SKM-1 (cell line): Measurements from ENCODE around the gene USP37.

Experiments used
- DNase-seq: peaks from one replicate; lab custom pipeline; 2025; ENCODE audit not compliant: unreplicated experiment; lab: John Stamatoyannopoulos, UW

USP37 gene, protein sequence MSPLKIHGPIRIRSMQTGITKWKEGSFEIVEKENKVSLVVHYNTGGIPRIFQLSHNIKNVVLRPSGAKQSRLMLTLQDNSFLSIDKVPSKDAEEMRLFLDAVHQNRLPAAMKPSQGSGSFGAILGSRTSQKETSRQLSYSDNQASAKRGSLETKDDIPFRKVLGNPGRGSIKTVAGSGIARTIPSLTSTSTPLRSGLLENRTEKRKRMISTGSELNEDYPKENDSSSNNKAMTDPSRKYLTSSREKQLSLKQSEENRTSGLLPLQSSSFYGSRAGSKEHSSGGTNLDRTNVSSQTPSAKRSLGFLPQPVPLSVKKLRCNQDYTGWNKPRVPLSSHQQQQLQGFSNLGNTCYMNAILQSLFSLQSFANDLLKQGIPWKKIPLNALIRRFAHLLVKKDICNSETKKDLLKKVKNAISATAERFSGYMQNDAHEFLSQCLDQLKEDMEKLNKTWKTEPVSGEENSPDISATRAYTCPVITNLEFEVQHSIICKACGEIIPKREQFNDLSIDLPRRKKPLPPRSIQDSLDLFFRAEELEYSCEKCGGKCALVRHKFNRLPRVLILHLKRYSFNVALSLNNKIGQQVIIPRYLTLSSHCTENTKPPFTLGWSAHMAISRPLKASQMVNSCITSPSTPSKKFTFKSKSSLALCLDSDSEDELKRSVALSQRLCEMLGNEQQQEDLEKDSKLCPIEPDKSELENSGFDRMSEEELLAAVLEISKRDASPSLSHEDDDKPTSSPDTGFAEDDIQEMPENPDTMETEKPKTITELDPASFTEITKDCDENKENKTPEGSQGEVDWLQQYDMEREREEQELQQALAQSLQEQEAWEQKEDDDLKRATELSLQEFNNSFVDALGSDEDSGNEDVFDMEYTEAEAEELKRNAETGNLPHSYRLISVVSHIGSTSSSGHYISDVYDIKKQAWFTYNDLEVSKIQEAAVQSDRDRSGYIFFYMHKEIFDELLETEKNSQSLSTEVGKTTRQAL

DNA sequence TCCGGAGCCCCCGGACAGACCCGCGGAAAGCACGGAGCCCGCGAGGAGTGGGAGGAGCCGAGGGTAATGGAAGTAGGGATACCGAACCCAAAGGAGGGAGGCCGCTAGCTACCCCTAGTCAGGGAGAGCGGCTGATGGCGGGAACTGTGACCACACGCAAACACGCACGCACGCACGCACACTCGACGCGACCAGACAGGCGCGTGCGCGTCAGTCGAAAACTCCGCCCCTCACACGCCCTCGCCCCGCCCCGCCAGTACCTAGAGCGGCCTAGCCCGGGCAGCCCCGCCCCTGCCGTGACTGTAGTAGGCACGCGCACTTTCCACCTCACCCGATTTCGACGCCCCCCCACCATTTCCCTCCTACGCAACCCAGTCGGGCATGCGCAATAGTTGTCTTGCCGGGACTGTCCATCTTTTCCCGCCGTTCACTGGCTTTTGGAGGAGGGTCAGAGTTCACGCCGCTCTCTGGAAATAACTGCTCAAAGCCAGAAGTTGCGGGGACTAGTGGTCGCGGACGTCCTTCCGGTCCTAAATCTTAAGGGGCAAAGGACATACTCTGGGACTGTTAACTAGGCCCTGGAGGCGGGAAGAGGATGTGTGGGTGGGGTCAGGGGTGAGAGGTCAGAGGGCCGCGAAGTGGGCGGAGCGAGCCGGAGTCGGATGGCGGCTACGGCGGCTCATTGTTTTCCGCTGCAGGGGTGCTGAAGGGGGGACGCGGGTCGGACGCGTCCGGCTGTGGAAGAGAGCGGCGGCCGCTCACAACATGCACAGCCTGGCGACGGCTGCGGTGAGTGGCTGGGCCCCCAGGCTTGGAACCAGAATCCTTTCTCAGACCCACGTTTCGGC lies at the start of gene USP37, which contains the start of gene CNOT9:
Gene USP37 (minus strand): TSS at position 162 of the 848 bp plus-strand sequence. CDS start 9,698 bp downstream, outside the sequence.
Gene CNOT9 (plus strand): TSS at position 650 of the 848 bp plus-strand sequence. CDS start 116 bp downstream, at position 766.
- peak; percentile 96 for DNase-seq

DNA sequence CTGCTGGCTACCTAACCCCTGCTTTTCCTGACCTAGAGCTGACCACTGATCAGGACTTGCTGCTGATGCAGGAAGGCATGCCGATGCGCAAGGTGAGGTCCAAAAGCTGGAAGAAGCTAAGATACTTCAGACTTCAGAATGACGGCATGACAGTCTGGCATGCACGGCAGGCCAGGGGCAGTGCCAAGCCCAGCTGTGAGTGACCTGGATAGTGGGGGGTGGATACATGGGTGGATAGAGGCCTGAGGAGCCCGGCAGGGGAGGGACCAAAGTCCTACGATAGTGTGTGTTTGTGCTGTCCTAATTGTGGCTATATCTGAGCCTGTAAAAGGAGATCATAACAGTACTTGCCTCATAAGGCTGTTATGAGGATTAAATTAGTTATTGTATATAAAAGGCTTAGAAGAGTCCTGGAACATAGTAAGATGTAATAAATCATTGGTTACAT lies 47.7 kb upstream of the USP37 start:
- DNase-seq = no peak

DNA sequence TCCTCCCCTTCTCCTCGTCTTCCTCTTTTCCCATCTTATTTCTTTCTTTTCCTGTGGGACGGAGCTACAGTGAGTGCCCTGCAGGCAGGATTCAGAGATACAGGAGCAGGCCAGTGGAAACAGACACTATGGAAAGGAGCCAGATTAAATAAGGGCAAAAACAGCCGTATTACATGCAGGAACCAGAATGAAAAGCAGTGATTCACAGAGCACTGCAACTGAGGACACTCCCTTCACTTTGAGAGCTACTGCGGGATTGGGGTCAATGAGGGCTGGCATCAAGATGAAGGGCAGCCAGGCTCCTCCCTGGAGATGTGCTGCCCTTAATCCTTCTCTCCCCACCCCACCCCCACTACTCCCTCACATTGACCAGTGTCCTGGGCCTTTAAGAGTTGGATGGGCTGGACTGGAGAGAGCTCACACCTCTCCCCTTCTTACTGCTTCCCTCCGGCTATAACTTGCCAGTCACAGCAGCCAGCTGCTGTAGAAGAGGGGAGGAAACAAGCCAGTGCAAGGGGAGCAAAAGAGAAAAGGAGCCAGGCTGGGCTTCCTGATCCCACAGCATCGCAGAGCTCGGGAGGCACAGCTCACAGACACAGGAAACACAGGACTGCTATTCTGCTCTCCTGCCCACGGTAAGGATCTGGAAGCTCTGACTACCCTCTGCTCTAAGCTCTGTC lies 39.4 kb upstream of the USP37 start, which contains the start of gene PLCD4:
Gene PLCD4 (plus strand): TSS at position 464 of the 680 bp plus-strand sequence. CDS start 7,841 bp downstream, outside the sequence.
- no peak for DNase-seq

DNA sequence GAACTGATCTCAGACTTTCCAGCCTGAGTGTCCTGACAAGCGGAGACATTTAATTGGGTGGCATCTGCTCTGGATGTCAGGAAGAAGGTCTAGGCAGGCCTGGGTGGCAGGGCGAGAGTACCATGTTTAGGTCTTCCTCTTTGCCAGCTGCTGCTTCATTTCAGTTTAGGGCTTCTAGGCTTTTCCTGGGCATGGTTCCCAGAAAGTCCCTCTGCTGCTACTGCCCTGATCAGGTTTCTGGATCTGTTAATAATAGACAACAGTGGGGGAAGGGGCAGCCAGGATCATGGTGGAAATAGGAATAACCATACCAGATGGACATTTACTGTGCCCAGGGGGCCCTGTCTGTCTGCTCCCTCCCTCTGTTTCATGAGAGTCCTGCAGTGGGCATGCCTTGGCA lies 37.3 kb upstream of the USP37 start:
- no peak for DNase-seq

DNA sequence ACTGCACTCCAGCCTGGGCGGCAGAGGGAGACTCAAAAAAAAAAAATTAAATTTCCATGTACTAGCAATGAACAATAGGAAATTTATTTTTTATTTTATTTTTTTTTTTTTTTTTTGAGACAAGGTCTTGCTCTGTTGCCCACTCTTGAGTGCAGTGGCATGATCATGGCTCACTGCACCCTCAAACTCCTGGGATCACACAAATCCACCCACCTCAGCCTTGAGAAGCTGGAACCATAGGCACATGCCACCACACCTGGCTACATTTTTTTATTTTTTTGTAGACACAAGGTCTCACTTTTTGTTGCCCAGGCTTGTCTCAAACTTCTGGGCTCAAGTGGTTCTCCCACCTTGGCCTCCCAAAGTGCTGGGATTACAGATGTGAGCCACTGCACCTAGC lies 17.4 kb upstream of the USP37 start:
- no peak for DNase-seq

DNA sequence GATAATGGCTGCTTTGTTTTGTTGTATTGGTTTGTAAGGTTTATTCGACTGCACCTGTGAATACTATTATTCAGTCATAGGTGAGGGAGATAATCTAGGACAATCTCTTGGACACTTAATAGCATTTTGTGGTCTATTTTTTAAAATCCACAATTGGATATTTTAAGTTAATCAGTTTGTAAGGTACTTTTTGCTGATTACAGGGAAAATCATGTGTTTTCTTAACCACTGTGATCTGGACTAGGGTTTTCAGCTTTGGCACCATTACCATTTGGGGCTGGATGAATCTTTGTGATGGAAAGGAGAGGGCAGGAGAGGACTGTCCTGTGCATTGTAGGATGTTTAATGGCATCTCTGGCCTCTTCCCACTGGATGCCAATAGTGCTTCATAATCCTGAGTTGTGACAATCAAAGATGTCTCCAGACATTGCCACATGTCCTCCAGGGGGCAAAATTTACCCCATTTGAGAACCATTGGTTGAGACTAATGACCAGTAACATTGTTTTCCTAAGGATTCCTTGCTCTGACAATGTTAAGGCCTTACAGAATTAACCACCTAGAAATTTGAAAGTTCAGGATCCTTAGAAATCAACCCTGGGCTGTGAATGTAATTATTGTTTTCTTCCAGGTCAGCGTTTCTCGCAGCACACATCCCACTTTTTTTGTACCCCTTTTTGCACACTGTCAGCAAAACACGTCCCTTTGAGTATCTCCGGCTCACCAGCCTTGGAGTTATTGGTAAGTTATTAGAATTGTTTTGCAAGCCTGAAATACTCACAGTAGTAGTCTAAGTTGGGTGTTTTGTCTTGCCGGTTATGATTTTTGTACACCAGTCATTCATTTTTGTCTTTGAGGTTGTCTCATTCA lies 16.1 kb upstream of the USP37 start:
- no peak for DNase-seq

DNA sequence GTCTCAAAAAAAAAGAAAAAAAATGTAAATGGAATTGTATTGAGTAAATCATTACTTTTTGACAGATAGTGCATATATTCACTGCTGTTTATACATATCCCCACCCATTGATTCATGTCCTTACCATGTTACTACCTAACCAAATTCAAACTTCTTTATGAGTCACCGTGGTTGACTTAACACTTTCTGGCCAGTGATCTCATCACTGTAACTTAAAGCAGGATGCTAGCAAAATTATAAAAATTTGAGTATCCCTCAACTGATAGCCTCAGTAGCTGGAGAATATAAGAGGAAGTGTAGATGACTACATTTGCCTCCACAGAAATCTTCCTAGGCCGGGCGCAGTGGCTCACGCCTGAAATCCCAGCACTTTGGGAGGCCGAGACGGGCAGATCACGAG lies 13.9 kb upstream of the USP37 start:
- no peak for DNase-seq

DNA sequence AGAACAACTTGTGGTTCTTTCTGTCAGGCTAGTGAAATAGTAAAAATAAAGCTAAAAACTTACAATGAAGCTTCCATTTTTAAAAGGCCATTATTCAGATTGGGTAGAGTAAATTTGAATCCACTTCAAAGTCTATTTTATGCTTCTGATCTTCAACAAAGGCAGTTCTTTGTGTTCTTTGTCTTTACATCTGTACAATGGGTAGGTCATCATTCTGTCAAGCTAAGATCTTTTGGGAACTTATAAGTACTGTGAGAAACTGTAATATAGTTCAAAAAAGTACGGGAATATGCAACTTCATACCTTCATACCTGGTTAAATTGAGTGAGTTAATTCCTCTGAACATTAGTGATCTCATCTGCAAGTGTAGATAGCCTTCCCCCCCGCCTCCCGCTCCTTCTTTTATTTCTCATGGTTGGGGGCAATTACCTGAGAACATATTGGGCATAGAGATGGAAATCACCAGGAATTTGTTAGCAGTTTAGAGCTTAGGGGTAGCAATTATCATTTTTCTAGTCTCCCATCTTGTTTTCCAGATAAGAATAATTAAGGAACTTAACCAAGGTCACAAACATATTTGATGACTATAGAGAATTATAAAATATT lies 10.2 kb upstream of the USP37 start:
- DNase-seq = no peak

DNA sequence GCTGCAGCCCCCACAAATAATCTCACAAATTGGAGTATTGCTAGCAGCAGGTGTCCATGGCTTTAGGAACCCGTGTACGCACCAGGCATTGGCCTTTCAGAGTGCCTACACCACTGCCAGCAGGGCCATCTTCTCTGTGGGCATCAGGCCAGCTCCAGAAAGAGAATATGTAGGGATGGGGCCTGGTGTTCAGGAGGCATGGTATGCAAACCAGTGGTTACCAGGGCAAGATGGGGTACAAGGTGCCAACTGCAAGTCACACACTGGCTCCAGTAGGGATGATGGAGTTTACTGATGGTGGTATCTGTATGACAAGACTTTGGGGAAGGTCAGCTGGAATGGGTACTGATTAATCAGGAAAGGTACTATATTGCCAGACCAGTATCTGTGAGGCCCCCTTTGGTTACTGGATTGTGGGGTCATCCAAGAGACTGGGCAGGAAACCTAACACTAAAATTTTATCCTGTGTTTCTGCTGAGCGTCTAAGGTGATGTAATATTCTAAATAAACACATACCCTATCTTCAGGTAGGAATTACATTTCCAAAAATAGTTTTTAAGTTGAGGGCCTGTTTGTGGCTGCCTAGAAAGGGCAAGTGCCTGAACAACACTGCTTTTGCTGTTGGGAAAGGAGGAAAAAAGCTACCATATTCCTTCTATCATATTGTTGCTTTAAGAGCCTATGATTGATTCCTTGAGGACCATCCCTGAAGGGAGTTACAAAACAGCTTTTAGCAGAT lies 9.5 kb upstream of the USP37 start:
- no peak for DNase-seq

DNA sequence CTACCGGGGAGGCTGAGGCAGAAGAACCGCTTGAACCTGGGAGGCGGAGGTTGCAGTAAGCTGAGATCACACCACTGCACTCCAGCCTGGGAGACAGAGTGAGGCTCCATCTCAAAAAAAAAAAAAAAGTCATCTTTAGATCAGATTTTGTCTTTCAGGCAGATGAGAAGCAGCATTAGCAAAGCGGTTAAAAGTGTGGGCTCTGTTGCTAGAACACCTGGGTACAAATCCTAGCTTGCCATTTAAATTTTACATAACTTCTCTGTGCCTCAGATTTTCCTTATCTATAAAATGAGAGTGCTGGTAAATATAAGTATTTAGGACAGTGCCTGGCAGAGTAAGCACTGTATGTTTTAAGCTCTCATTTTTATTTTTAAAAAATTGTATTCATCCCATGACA lies 8.7 kb upstream of the USP37 start:
- no peak for DNase-seq

DNA sequence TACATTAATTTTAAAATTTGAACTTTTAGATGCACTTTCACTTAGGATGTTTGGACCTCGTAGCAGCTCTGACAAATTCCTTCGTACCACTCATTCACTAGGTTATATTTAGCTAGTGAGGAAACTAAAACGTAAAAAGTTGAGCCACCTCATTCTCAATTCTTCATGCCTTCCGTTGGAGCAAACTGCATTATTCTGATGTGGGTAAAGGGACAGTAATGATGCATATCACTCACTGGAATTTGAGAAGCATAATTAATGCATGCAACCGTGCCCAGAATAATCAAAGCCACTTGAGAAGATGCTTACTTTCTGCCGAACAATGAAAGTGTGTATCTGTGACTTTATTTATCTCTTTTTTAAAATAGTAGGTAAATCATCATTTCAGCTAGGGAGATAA lies 2.7 kb upstream of the USP37 start:
- no peak for DNase-seq

DNA sequence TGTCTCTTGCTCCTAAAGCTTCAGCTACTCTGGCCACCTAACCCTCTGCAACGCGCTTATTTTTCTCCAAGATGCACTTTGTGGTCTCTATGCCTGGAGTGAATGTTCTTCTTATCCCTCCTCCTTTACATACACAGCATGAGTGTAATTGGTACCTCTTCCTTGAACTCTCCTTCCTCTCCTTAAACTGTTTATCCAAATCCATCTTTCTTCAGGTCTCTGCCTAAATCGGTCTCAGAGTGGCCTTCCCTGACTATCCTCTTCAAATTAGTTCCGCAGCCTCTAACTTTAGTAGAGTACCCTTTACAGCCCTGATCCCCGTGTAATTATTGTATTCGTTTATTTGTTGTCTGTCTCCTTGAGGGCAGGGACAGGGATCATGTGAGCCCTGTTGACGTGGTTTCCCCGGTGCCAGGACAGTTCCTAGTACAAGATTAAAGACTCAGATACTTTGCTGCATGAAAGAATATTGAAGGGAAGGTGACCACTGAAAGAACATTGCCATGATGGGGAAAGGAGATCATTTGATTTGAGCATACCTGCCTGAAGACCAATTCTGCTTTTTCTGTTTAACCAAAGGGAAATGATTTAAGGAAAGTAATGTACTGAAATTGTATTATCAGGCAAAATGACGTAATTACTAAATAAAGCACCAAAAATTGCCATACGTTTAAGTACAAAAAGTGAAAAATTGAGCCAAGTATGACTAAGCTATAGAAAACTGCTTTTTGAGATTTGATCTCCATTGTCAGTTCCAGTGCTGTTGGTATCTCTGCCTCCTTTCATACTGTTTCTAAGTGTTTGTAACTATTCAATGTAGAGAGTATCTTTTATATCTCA lies 1.7 kb upstream of the USP37 start:
- DNase-seq = no peak

DNA sequence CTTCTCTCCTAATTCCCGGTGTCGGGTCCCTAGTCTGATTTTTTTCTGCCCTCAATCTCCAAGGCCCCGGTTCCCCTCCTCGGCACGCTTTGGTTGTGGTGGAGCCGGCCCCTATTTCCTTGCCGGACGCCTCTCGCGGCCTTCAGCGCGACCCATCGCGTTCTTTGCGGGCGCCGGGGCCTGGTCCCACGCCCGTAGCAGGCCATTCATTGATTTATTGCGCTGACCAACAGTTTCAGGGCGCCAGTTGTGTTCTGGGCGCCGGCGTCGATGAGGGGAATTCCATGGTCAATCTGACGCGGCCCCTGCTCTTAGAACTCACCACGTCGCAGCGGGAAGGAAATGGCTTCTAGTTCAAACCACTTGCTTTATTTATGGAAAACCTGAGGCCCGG lies 884 bp upstream of the USP37 start:
- DNase-seq = no peak

DNA sequence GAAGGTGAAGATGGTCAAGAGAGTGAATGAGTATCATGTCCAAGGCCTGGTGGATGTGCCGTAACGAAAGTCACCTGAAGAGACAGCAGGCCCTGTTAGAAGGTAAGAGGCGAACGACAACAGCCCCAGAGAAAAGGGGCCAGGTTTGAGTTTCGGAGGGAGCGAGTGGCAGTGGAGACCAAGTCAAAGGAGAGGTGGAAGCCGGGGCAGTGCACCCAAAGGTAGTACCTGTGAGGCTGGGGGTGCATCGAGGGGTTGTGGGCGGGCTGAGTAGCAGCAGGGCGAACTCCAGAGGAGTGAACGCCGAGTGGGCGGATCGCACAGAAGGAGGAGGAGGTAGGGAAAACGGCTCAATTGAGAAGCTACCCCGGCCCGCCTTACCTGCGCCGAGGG lies 358 bp downstream of the USP37 start:
- DNase-seq = no peak

DNA sequence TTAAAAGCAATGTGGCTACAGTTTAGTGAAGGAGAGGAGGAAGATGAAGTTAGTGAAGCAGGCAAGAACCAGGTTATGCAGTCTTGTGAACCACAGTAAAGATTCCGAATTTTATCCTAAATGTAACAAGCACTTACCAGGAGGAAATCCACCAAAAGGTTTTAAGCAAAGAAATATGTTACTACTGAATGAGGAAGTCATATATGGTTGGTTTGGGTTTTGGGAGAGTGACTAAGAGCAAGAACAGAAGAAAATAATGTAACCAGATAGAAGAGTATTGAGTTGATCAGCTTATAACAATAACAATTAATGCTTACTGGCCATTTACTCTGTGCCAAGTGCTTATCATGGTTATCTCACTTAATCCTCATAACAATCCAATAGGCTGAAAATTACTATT lies 1.9 kb downstream of the USP37 start:
- no peak for DNase-seq

DNA sequence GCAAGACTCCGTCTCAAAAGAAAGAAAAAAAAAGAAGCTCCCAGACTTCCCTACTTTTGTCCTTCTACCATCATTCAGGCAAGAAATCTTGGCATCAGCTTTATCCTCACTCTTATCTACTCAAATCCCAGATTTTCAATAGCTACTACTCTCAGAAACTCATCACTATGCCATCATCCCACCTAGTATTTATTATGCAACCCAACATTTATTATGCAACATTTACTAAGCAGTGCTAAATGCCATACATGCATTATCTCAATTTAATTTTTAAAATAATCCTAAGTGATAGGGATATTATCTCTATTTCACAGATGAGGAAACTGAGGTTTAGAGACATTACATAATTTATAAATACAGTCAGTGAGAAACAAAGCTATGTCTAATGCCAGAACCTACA lies 4.1 kb downstream of the USP37 start:
- DNase-seq = no peak

DNA sequence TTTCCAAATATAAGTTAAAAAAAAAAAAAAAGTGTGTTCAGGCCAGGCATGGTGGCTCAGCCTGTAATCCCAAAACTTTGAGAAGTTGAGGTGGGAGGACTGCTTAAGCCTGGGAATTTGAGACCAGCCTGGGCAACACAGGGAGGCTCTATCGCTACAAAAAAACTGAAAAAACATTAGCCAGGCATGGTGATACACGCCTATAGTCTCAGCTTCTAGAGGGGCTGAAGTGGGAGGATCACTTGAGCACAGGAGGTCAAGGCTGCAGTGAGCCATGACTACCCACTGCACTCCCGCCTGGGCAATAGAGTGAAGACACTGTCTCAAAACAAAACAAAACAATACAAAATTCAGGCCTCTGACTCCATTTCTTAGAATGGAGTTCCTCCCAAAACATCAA lies 9.2 kb downstream of the USP37 start:
- DNase-seq = no peak
